Skeletal muscle satellite cell (primary cell): ENCODE results near the gene CLHC1.
"Not testable (repeated sequence)": the region's sequence is repeated elsewhere in the genome, so short reads cannot be mapped to it uniquely, and the experiment has no call there.

Experiments
- H3K27me3 ChIP-seq: 2 replicates; pipeline ENCODE4 v1.7.0; 2013; ENCODE audit warnings: low read length; ENCODE audit not compliant: control insufficient read depth, insufficient read depth
- H3K36me3 ChIP-seq: 2 replicates; pipeline ENCODE4 v1.7.0; 2013; ENCODE audit warnings: mild to moderate bottlenecking, control low read depth, low read length; ENCODE audit not compliant: insufficient read depth
- H3K4me1 ChIP-seq: 2 replicates; pipeline ENCODE4 v1.7.0; 2013; ENCODE audit warnings: low read length; ENCODE audit not compliant: control insufficient read depth, insufficient read depth
- H3K4me2 ChIP-seq: 2 replicates; pipeline ENCODE4 v1.7.0; 2013; ENCODE audit warnings: mild to moderate bottlenecking, low read length
- H3K4me3 ChIP-seq: 2 replicates; pipeline ENCODE4 v1.7.0; 2013; ENCODE audit warnings: low read length
- H3K9ac ChIP-seq: 2 replicates; pipeline ENCODE4 v1.7.0; 2013; ENCODE audit warnings: mild to moderate bottlenecking, low read depth, low read length, moderate library complexity
- H3K9me3 ChIP-seq: replicated peaks from 2 replicates; pipeline ENCODE4 v1.7.0; 2013; ENCODE audit warnings: mild to moderate bottlenecking, control low read depth, low read length

CLHC1 gene

GRCh38 chr2:55137024-55137958 is 94.8 kb downstream of the CLHC1 start:
- H3K27me3 ChIP-seq, result no peaks in the 10 kb centered on the region
- no peak overlapping the region for H3K4me3 ChIP-seq
- no peak overlapping the region for H3K4me2 ChIP-seq
- no peak overlapping the region for H3K9ac ChIP-seq
- peaks cover 13% of the 10 kb centered on the region for H3K4me1 ChIP-seq
- H3K36me3 ChIP-seq, result no peaks in the 10 kb centered on the region
- no peaks in the 10 kb centered on the region for H3K9me3 ChIP-seq

- H3K36me3 ChIP-seq, result no peaks in the 10 kb centered on the region
- peaks cover 13% of the 10 kb centered on the region for H3K4me1 ChIP-seq
- H3K9me3 ChIP-seq, result no peaks in the 10 kb centered on the region
- no peaks in the 10 kb centered on the region for H3K27me3 ChIP-seq
- no peak overlapping the region for H3K4me3 ChIP-seq
- H3K9ac ChIP-seq, result no peak overlapping the region
- no peak overlapping the region for H3K4me2 ChIP-seq
Measured at GRCh38 chr2:55136138-55136541, 96.0 kb downstream of the CLHC1 start.

- H3K4me1 ChIP-seq, result peaks cover 13% of the 10 kb centered on the region
- no peaks in the 10 kb centered on the region for H3K9me3 ChIP-seq
- no peak overlapping the region for H3K4me3 ChIP-seq
- H3K36me3 ChIP-seq, result no peaks in the 10 kb centered on the region
- no peaks in the 10 kb centered on the region for H3K27me3 ChIP-seq
- H3K9ac ChIP-seq, result no peak overlapping the region
- H3K4me2 ChIP-seq, result no peak overlapping the region
Measured at GRCh38 chr2:55135491-55135890, 96.6 kb downstream of the CLHC1 start.

- Histone ChIP-seq H3K36me3 (no peaks in the 10 kb centered on the region), H3K4me1 (peaks cover 13% of the 10 kb centered on the region), H3K9ac (peak overlapping the region; percentile 25), H3K9me3 (no peaks in the 10 kb centered on the region), H3K27me3 (no peaks in the 10 kb centered on the region), H3K4me3 (peak overlapping the region; percentile 67), H3K4me2 (peak overlapping the region; percentile 81)
Measured at GRCh38 chr2:55134316-55134706, 97.8 kb downstream of the CLHC1 start.

GRCh38 chr2:55133467-55134315 is 98.4 kb downstream of the CLHC1 start:
- H3K4me2 ChIP-seq, result peak overlapping the region; percentile 81
- H3K4me1 ChIP-seq, result peaks cover 13% of the 10 kb centered on the region
- H3K4me3 ChIP-seq, result peak overlapping the region; percentile 67
- no peaks in the 10 kb centered on the region for H3K36me3 ChIP-seq
- H3K9ac ChIP-seq, result peak overlapping the region; percentile 80
- H3K9me3 ChIP-seq, result no peaks in the 10 kb centered on the region
- H3K27me3 ChIP-seq, result no peaks in the 10 kb centered on the region

- Histone ChIP-seq H3K36me3 (no peaks in the 10 kb centered on the region), H3K9me3 (no peaks in the 10 kb centered on the region), H3K4me3 (no peak overlapping the region), H3K4me1 (peaks cover 13% of the 10 kb centered on the region), H3K27me3 (no peaks in the 10 kb centered on the region), H3K9ac (no peak overlapping the region), H3K4me2 (no peak overlapping the region)
Measured at GRCh38 chr2:55130849-55131248, 101.2 kb downstream of the CLHC1 start.

- not testable (repeated sequence) for H3K4me1 ChIP-seq, H3K36me3 ChIP-seq, H3K27me3 ChIP-seq, H3K9ac ChIP-seq, H3K4me3 ChIP-seq, H3K4me2 ChIP-seq, H3K9me3 ChIP-seq
Measured at GRCh38 chr2:55126643-55127042, 105.5 kb downstream of the CLHC1 start.
